H9 (cell line): ENCODE data around the gene OXCT1. TPM values are rescaled to one million over a fixed set of nuclear protein-coding genes. Genes with fewer than 3 reads are reported as not detected.
A peak's percentile ranks its signal among the peaks of the same experiment; 100 is the strongest.

Experiments used
- DNase-seq: peaks from one replicate; pipeline ENCODE4 v3.0.0-alpha.2; 2017
- H2AFZ ChIP-seq: one replicate; pipeline ENCODE4 v1.6.1; 2013; ENCODE audit warnings: mild to moderate bottlenecking, low read length, control low read depth, moderate library complexity
- H2AK5ac ChIP-seq: 2 replicates; pipeline ENCODE4 v1.6.1; 2013; ENCODE audit warnings: low read length, control low read depth, mixed read lengths; ENCODE audit not compliant: insufficient read length
- H2BK120ac ChIP-seq: one replicate; pipeline ENCODE4 v1.6.1; 2013; ENCODE audit warnings: low read depth, mild to moderate bottlenecking, low read length, control low read depth, inconsistent platforms; ENCODE audit not compliant: poor library complexity, severe bottlenecking
- H2BK12ac ChIP-seq: 2 replicates; pipeline ENCODE4 v1.6.1; 2013; ENCODE audit warnings: low read length, control low read depth, mixed read lengths, low read depth; ENCODE audit not compliant: insufficient read length
- H2BK15ac ChIP-seq: 2 replicates; pipeline ENCODE4 v1.6.1; 2013; ENCODE audit warnings: low read depth, low read length, control low read depth
- H2BK20ac ChIP-seq: one replicate; pipeline ENCODE4 v1.6.1; 2013; ENCODE audit warnings: low read depth, mild to moderate bottlenecking, low read length, control low read depth, inconsistent platforms; ENCODE audit not compliant: poor library complexity, severe bottlenecking
- H2BK5ac ChIP-seq: 2 replicates; pipeline ENCODE4 v1.6.1; 2013; ENCODE audit warnings: low read length, control low read depth, mixed read lengths; ENCODE audit not compliant: insufficient read length
- H3K14ac ChIP-seq: 2 replicates; pipeline ENCODE4 v1.6.1; 2013; ENCODE audit warnings: low read length, control low read depth; ENCODE audit not compliant: insufficient read depth
- H3K18ac ChIP-seq: 2 replicates; pipeline ENCODE4 v1.6.1; 2013; ENCODE audit warnings: low read depth, mild to moderate bottlenecking, mixed read lengths, low read length, control low read depth; ENCODE audit not compliant: insufficient read length
- H3K23ac ChIP-seq: 2 replicates; pipeline ENCODE4 v1.6.1; 2013; ENCODE audit warnings: low read length, control low read depth, mixed read lengths, low read depth; ENCODE audit not compliant: insufficient read length
- H3K23me2 ChIP-seq: 2 replicates; pipeline ENCODE4 v1.6.1; 2013; ENCODE audit warnings: low read depth, mild to moderate bottlenecking, mixed read lengths, low read length, control low read depth; ENCODE audit not compliant: insufficient read length, poor library complexity, severe bottlenecking
- H3K27ac ChIP-seq: 2 replicates; pipeline ENCODE4 v1.5.1; 2013; ENCODE audit warnings: low read length, control low read depth, mixed read lengths, low read depth; ENCODE audit not compliant: insufficient read length
- H3K27me3 ChIP-seq: 2 replicates; pipeline ENCODE4 v1.6.1; 2013; ENCODE audit warnings: low read length, control low read depth, inconsistent platforms; ENCODE audit not compliant: insufficient read depth
- H3K4ac ChIP-seq: 2 replicates; pipeline ENCODE4 v1.6.1; 2013; ENCODE audit warnings: low read depth, mild to moderate bottlenecking, control low read depth, inconsistent platforms, low read length, moderate library complexity
- H3K4me1 ChIP-seq: 2 replicates; pipeline ENCODE4 v1.6.1; 2013; ENCODE audit warnings: low read length, control low read depth, inconsistent platforms; ENCODE audit not compliant: insufficient read depth
- H3K4me2 ChIP-seq: 2 replicates; pipeline ENCODE4 v1.6.1; 2013; ENCODE audit warnings: low read length, control low read depth, mixed read lengths; ENCODE audit not compliant: insufficient read length, insufficient read depth
- H3K56ac ChIP-seq: 2 replicates; pipeline ENCODE4 v1.6.1; 2013; ENCODE audit warnings: low read depth, mild to moderate bottlenecking, mixed read lengths, low read length, control low read depth; ENCODE audit not compliant: insufficient read length
- H3K79me1 ChIP-seq: 2 replicates; pipeline ENCODE4 v1.6.1; 2013; ENCODE audit warnings: low read depth, mild to moderate bottlenecking, moderate library complexity, low read length, control low read depth, inconsistent platforms; ENCODE audit not compliant: insufficient read depth, poor library complexity, severe bottlenecking
- H3K79me2 ChIP-seq: 2 replicates; pipeline ENCODE4 v1.6.1; 2013; ENCODE audit warnings: low read length, control low read depth, inconsistent platforms; ENCODE audit not compliant: insufficient read depth
- H3K9ac ChIP-seq: 2 replicates; pipeline ENCODE4 v1.6.1; 2013; ENCODE audit warnings: low read length, control low read depth, mixed read lengths; ENCODE audit not compliant: insufficient read length; ENCODE audit errors: extremely low read depth
- H3K9me3 ChIP-seq: one replicate; pipeline ENCODE4 v1.6.1; 2013; ENCODE audit warnings: low read depth, low read length, inconsistent platforms; ENCODE audit not compliant: control insufficient read depth
- H3T11ph ChIP-seq: one replicate; pipeline ENCODE4 v1.6.1; 2013; ENCODE audit warnings: mild to moderate bottlenecking, low read length, control low read depth, inconsistent platforms
- H4K20me1 ChIP-seq: one replicate; pipeline ENCODE4 v1.6.1; 2013; ENCODE audit not compliant: control insufficient read depth, insufficient read length, insufficient read depth
- H4K5ac ChIP-seq: 2 replicates; pipeline ENCODE4 v1.6.1; 2013; ENCODE audit warnings: low read depth, mild to moderate bottlenecking, mixed read lengths, low read length, control low read depth; ENCODE audit not compliant: insufficient read length
- H4K8ac ChIP-seq: replicated peaks from 2 replicates; pipeline ENCODE4 v1.6.1; 2013; ENCODE audit warnings: low read length, control low read depth, mixed read lengths, low read depth; ENCODE audit not compliant: insufficient read length
- H4K91ac ChIP-seq: 2 replicates; pipeline ENCODE4 v1.6.1; 2013; ENCODE audit warnings: low read depth, mild to moderate bottlenecking, moderate library complexity, mixed read lengths, low read length, control low read depth; ENCODE audit not compliant: insufficient read length
- H3K27ac Mint-ChIP-seq, 3 experiments: 2 replicates in 2 of 3; 3 replicates in 1 of 3; pipeline ENCODE4 v1.8.0; 2020 to 2021; ENCODE audit warnings: mixed read lengths in 3 of 3, mild to moderate bottlenecking in 1 of 3, moderate library complexity in 1 of 3
- H3K27me3 Mint-ChIP-seq: 2 replicates; pipeline ENCODE4 v1.8.0; 2021; ENCODE audit warnings: low read depth, mild to moderate bottlenecking, moderate library complexity, mixed read lengths
- H3K36me3 Mint-ChIP-seq, 3 experiments: 2 replicates in 2 of 3; 3 replicates in 1 of 3; pipeline ENCODE4 v1.8.0; 2020 to 2021; ENCODE audit warnings: low read depth in 3 of 3, mixed read lengths in 3 of 3; ENCODE audit not compliant: insufficient read depth in 1 of 3
- H3K4me1 Mint-ChIP-seq, 2 experiments: 2 replicates each; pipeline ENCODE4 v1.8.0; 2020; ENCODE audit warnings: mixed read lengths in 2 of 2
- H3K4me3 Mint-ChIP-seq, 2 experiments: 2 replicates in 1 of 2; 3 replicates in 1 of 2; pipeline ENCODE4 v1.8.0; 2020 to 2021; ENCODE audit warnings: mild to moderate bottlenecking in 2 of 2, mixed read lengths in 2 of 2, moderate library complexity in 1 of 2
- H3K9me3 Mint-ChIP-seq, 2 experiments: 2 replicates in 1 of 2; 3 replicates in 1 of 2; pipeline ENCODE4 v1.8.0; 2020; ENCODE audit warnings: mild to moderate bottlenecking in 2 of 2, mixed read lengths in 2 of 2, moderate library complexity in 1 of 2
- whole genome bisulfite sequencing: extraction: QIAGEN DNeasy Blood & Tissue Kit; methylation state at CpG from one replicate; pipeline ENCODE4 v1.1.7; 2013; ENCODE audit warnings: missing lambda C conversion rate, low lambda C conversion rate, mixed read lengths; ENCODE audit not compliant: insufficient read length; ENCODE audit errors: extremely low coverage; 5-methylcytosine and 5-hydroxymethylcytosine counted together
- total RNA-seq: library from RNA; stranded (reverse); gene quantifications from 2 replicates; pipeline ENCODE4 v1.2.1, GENCODE V29; 2021
- TF ChIP-seq, protein P1 (sequence below): fragments of 200-600 bp; sonication (generic); conservative IDR thresholded peaks from 3 replicates; pipeline ENCODE4 v1.8.0; 2021; ENCODE audit warnings: antibody characterized with exemption, mild to moderate bottlenecking

Gene OXCT1
- total RNA-seq, 1 experiment from 2014 or later = 25.6 TPM

DNA sequence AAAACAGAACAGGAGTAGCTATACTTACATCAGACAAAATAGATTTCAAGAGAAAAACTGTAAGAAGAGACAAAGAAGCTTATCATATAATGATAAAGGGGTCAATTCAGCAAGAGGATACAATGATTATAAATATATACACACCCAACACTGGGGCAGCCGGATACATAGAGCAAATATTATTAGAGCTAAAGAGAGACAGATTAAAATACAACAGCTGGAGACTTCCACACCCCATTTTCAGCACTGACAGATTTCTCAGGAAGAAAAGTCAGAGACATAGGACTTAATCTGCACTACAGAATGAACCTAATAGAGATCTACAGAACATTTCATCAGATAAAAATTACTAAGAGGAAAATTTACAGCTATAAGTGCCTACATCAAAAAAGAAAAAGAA, 35.7 kb downstream of the OXCT1 start:
- Histone ChIP-seq H3K14ac (no peak overlapping the region), H4K8ac (no peak overlapping the region), H3K27ac (no peak overlapping the region), H3K79me1 (no peaks in the 10 kb centered on the region), H3K4ac (no peak overlapping the region), H3K9ac (no peak overlapping the region), H2BK120ac (no peak overlapping the region), H2BK15ac (no peak overlapping the region), H3K9me3 (no peaks in the 10 kb centered on the region), H4K91ac (no peak overlapping the region), H2AK5ac (no peak overlapping the region), H3K56ac (no peak overlapping the region), H2AFZ (no peak overlapping the region), H2BK20ac (no peak overlapping the region), H3K18ac (no peak overlapping the region), H3K4me1 (no peaks in the 10 kb centered on the region), H4K5ac (no peak overlapping the region), H3K79me2 (no peaks in the 10 kb centered on the region), H3K23me2 (no peaks in the 10 kb centered on the region), H3K27me3 (no peaks in the 10 kb centered on the region), H4K20me1 (no peaks in the 10 kb centered on the region), H2BK5ac (no peak overlapping the region), H2BK12ac (no peak overlapping the region), H3T11ph (no peak overlapping the region), H3K4me2 (no peak overlapping the region), H3K23ac (no peak overlapping the region)
- Mint-ChIP-seq H3K4me3 (no peak overlapping the region), H3K9me3 (no peaks in the 10 kb centered on the region; a peak in 1 of 5 replicates), H3K27ac (0 out of 7 replicates have a peak overlapping the region, but pooled peaks of 1 of the 3 experiments have one; percentile 20), H3K36me3 (peaks cover 3 to 19% (median 19%) of the 10 kb centered on the region in 3 experiments; a peak in 6 of 7 replicates), H3K4me1 (no peaks in the 10 kb centered on the region), H3K27me3 (no peaks in the 10 kb centered on the region)
- TF ChIP-seq, protein P1, sequence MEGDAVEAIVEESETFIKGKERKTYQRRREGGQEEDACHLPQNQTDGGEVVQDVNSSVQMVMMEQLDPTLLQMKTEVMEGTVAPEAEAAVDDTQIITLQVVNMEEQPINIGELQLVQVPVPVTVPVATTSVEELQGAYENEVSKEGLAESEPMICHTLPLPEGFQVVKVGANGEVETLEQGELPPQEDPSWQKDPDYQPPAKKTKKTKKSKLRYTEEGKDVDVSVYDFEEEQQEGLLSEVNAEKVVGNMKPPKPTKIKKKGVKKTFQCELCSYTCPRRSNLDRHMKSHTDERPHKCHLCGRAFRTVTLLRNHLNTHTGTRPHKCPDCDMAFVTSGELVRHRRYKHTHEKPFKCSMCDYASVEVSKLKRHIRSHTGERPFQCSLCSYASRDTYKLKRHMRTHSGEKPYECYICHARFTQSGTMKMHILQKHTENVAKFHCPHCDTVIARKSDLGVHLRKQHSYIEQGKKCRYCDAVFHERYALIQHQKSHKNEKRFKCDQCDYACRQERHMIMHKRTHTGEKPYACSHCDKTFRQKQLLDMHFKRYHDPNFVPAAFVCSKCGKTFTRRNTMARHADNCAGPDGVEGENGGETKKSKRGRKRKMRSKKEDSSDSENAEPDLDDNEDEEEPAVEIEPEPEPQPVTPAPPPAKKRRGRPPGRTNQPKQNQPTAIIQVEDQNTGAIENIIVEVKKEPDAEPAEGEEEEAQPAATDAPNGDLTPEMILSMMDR = no peak
- no peak for DNase-seq
- WGBS = no CpG with 5 or more reads among the region's 1 CpG
